GM10266 (cell line): ENCODE results near the gene GPR26.
"Not testable (repeated sequence)": the region's sequence is repeated elsewhere in the genome, so short reads cannot be mapped to it uniquely, and the experiment has no call there.

Experiments used
- DNase-seq: peaks from one replicate; pipeline ENCODE4 v3.0.0; 2012; ENCODE audit errors: extremely low spot score
- TF ChIP-seq, protein P1 (sequence below): IDR thresholded peaks from 2 replicates; pipeline ENCODE4 v1.5.1; 2012; ENCODE audit warnings: mild to moderate bottlenecking, low read depth; ENCODE audit not compliant: control insufficient read depth, insufficient read depth; ENCODE audit errors: missing control alignments

GPR26 gene

DNA sequence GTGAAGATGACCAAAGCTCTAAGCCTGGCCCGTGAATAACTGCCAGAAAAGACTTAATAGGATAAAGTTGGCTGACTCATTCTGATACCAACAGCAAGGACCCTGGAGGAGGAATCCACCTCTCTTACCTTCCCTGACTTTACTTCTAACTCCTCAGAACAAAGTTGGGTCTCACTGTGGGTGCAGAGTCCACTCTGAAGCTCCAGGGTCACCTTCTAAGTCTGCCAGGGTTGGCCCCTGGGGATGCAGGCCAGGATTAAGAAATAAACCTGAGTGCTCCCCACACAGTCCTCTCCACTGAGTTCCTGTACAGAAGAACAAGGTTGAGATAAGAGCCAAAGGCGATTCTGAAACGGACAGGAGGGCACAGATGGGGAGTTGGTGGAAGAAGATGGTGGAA lies 54.4 kb downstream of the GPR26 start:
- DNase-seq, result no peak

DNA sequence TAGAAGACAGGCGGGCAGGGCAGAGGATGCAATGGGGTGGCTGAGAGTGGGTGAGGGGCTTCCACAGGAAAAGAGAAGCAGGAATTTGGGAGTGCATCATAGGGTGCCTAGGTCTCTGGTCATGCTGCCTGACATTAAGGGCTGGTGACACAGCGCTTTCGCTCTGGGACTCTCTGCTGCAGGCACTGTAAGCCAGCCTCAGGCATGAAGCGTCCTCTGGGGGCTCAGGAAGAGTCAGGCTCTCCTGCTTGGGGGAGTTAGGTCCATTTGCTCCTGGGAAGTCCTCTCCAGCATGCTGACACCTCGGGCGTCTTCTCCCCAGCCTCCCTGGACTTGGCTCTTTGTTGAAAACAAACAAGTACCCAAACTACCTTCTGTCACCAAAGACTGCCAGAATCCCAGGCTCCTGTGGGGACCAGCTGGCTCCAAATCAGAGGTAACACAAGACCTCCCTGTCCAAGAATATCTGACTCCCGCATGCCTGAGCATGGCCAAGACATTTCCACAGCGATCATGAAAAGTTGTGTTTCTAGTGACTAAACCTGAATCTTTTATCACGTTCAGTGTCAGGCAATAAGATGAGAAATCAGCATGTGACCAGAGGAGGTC lies 55.4 kb downstream of the GPR26 start:
- TF ChIP-seq, protein P1, sequence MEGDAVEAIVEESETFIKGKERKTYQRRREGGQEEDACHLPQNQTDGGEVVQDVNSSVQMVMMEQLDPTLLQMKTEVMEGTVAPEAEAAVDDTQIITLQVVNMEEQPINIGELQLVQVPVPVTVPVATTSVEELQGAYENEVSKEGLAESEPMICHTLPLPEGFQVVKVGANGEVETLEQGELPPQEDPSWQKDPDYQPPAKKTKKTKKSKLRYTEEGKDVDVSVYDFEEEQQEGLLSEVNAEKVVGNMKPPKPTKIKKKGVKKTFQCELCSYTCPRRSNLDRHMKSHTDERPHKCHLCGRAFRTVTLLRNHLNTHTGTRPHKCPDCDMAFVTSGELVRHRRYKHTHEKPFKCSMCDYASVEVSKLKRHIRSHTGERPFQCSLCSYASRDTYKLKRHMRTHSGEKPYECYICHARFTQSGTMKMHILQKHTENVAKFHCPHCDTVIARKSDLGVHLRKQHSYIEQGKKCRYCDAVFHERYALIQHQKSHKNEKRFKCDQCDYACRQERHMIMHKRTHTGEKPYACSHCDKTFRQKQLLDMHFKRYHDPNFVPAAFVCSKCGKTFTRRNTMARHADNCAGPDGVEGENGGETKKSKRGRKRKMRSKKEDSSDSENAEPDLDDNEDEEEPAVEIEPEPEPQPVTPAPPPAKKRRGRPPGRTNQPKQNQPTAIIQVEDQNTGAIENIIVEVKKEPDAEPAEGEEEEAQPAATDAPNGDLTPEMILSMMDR, result no peak
- DNase-seq, result no peak

More for the DNA sequence above, 54.4 kb downstream of the GPR26 start:
- TF ChIP-seq, protein P1, result no peak

DNA sequence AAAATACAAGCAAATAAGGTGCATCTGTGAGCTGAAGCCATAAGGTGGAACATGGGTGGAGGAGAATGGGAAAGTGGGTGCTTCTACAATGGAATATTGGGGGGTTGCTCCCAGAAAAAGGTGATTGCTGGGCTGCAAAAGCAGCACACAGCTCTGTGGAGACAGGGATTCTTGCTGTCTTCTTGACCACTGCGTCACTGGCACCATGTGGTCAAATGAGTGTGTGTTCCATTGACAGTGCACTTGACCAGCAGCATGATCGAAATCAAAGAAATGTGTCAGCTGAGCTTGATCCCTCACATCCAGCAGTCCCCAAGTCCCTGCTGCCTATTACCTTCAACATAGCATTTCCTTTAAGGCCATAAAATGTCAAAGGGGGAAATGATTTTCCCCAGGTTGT lies 56.2 kb downstream of the GPR26 start:
- TF ChIP-seq, protein P1, result no peak
- DNase-seq, result no peak

DNA sequence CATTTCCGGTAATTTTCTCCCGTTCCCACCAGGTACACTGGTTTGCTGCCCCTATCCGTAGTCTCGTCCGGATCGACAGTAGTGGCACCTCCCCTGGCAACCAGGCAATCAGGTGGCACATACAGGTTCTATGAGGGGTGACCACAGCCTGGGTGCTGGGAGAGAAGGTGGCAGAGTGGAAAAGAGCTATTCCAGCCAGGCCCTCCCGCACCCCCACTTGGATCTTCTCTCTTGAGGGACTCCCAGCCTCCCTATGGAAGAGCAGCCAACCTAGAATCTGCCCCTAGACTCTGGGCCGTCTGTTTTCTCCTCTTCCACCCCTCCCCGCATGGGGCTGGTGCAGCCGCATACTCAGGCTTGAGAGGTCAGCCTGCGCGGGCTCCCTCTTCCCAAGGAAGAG lies 58.6 kb downstream of the GPR26 start:
- TF ChIP-seq, protein P1, result no peak
- no peak for DNase-seq

DNA sequence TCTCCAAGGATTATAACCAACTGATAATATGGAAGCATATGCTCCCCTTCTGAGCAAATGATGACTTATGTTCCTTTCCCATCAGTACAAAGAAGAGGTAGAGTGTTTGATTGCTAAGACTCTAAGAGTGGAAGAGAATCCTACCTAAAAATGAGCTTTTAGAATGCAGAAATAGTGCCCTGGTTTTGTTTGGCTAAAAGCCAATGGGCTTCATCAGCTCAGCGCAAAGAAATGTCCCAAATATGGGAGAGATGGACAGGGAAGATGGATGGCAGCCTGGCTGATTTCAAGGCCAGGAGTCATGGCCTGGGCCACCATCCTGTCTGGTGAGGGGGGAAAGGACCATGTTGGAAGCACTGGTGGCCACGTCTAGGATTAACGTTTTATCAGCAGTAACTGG lies 60.2 kb downstream of the GPR26 start:
- TF ChIP-seq, protein P1, result no peak
- DNase-seq, result no peak

DNA sequence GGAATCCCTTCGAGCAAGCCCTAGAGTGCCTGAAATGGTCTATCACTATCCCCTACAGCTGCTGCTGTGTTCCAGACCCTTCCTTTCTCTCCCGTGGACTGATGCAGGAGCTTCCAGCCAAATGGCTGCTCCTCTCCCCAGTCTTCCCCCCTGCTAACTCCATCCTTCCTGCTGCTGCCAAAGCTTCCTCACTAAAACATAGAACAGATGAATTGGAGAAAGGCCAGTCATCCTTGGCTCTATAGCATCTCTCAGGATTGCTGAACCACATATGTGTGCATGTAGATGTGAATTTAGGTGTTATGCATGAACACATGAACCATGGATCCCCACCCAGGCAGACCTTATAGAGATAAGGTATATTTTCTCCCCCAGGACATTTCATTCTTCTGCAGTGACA lies 60.7 kb downstream of the GPR26 start:
- DNase-seq, result no peak
- TF ChIP-seq, protein P1, result no peak

DNA sequence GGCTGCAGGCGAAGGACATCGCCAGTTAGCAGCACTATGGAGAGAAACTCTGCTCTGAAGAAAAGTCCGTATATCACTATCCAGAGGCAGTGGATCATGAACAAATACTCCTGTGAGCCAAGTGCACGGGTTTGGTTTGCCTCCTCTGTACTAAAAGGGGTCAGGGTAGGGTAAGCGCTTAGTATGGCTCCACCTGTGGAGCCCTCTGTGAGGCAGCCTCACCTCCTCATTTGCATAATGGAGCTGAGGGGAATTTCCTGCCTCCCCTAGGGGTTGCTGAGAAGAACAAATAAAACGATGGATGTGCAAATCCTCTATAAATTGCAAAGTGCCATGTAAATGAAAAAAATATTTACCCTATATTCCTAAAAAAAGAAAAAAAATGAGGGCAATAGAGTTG lies 63.4 kb downstream of the GPR26 start:
- no peak for DNase-seq
- TF ChIP-seq, protein P1, result no peak

DNA sequence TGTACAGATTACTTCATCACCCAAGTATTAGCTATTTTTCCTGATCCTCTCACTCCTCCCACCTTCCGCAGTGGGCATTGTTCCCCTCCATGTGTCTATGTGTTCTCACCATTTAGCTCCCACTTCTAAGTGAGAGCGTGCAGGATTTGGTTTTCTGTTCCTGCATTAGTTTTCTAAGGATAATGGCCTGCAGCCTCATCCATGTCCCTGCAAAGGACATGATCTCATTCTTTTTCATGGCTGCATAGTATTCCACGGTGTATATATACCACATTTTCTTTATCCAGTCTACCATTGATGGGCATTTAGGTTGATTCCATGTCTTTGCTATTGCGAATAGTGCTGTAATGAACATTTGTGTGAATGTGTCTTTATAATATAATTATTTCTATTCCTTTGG lies 70.8 kb downstream of the GPR26 start:
- not testable (repeated sequence) for DNase-seq
